NCI-H748 treated with DMSO at 0.1 percent for 48 hours (cell line): Measurements from ENCODE around the gene JAG1.

Experiments
- DNase-seq: peaks from one replicate; lab custom pipeline; 2025; lab: John Stamatoyannopoulos, UW

The JAG1 gene

DNA sequence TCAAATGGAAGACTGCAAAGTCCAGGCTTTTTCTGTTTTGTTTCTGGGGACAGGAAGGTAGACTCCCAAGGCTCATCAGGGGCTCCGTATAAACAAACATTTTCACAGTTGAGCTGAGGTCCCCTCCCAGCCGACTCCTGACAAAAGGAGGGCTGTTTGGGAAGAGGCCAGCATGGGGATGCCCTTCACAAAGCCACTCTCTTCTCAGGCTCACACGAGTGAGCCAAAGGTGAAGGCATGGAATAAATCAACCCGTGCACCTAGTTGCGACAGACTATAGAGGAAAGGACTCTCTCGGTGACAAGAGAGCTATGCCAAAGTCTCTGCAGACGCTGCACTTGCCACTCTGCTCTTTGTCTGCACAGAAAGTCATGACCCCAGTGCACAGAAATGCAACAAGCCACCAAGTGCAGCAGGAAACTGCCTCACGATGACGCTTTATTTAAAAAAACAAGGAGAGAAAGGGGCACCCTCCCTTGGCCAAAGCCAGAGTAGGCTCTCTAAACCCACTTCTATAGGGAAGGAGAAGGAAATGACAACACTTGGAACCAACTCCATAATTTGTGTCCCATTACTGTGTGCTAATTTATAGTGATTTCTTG is 21.0 kb downstream of the JAG1 start:
- no peak for DNase-seq

DNA sequence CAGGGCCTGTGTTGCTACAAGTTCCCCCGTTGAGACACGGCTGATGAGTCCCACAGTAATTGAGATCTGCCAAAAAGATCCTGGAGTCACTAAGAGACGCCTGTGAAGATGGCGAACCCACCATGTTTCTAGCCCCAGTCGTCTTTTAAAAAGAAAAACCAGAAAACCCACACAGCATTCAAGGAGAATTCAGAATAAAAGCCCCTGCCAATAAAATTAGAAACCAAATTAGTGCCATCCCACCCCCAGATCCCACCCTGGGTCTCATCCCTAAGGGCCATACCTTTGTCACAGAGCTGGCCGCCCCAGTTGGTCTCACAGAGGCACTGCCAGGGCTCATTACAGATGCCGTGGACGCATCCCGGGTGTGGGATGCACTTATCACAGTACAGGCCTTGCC is 21.6 kb downstream of the JAG1 start:
- DNase-seq: no peak

DNA sequence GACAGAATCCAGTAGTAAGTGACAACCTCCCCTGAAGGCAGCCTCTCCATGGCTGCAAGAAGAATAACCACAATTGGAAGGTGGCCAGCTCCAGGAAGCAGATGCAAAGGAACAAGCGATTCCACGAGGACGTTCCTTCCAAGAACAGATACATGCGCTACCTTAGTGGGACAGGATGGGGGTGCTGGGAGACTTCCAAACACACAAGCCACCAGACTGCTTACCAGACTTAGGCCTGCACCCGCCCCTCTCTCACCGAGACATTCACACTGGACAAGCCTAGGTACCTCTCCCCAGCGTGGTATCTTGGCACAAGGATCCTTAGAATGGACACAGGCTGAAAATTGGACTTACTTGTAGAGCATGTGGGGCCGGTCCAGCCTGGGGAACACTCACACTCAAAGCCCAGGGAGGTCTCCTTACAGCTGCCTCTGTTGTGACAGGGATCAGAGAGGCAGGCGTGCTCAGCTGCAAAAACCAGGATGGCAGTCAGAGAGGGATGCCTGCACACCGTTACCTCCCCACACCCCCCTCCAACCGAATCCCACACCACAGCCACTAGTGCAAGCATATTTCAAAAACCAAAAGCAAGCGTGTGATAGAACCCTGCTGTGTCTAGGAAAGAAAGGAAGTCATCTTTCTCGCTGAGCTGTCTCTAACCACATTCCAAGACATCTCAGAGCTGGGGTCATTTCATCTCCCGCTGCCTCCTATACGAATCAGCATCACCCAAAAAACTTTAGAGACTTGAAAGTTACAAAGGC is 22.4 kb downstream of the JAG1 start:
- no peak for DNase-seq

DNA sequence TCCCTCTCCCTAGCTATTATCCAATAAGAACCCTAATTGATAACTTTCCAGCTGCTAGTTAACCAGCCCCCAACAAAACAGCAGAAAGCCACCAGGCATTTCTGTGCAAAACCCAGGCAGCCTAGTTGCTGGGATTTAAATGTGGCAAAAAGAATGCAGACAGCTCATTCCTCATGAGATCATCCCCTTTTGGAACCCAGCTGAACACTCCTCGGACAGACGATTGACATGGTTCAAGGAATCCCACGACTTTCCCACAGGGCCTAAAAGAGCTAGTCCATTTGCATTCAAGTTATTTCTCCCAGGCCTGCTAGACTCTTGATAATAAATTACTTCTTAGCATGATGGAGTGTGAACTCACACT is 24.0 kb downstream of the JAG1 start:
- no peak for DNase-seq

DNA sequence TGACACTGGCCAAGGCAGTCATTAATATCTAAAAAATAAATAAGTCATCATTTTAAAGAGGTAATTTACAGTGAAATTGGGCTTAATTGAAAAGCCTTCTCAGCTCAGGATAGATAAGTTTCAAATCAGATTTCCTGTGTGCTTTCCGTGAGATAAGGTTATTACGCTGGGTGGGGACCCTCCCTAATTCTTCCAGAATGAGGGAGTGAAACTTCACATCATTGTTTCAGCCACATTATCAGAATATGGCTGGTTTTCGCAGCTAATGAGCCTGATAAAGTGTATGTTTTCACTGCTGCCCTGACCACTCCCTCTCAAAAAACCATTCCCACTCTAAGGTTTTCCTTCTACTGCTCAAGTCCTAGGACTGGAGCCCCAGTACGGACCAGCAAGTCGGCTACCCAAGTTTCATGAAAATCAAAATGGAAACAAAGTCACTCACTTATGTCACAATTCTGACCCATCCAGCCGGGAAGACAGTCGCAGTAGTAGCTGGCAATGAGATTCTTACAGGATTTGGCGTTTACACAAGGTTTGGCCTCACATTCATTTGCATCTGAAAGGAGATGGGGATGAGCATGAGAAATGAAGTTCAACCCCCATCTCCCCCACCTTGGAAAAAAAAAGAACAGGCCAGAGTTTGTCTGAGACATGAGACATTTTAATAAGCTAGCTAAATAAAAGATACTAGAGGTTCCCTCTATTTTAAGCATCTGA is 24.6 kb downstream of the JAG1 start:
- no peak for DNase-seq

DNA sequence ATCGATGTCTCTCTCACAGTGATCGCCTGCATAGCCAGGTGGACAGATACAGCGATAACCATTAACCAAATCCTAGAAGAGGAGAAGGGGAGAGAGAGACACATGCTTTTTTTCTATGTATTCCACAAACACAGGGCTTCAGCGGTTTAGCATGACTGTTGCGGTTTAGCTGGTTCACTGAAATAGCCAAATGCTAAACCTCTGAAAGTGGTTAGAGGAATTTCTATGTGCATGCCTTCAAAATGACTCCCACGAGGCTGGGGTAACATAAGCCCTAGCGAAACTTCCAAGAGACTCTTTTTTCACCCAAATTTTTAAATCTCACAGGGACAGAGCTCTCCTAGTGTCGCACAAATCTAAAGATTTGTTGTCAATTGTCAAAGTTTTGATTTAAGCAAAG is 25.1 kb downstream of the JAG1 start:
- no peak for DNase-seq

DNA sequence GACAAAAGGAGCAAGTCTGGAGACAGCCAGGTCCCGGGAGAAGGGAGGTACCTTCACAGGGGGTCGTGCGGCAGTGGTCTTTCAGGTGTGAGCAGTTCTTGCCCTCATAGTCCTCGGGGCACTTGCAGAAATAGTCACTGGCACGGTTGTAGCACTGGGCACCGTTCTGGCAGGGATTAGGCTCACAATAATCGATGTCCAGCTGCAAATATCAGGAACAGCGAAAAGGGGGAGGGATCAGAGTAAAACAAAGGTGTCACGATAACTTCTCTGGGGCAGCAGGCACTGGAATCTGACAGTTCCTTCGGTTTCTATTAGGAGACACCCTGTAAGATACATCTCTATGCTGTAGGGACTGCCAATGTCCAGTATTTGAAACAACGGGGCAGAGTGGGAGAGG is 25.9 kb downstream of the JAG1 start:
- no peak for DNase-seq

DNA sequence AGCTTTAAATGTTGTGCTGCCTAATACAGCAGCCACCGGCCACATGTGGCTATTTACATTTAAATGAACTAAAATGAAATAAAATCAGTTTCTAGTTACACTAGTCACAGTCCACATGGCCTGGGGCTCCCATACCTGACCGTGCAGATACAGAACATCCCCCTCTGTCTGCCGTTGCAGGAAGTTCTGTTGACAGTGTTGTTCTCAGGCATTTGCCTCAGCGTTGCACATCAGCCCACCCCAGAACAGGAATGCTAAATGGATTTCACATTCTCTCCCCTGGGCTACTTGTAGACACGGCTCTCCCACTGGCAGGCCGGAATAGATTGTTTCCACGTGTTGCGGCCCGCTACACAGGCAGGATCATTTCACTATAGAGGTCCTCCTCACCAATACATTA is 26.3 kb downstream of the JAG1 start:
- DNase-seq: no peak

DNA sequence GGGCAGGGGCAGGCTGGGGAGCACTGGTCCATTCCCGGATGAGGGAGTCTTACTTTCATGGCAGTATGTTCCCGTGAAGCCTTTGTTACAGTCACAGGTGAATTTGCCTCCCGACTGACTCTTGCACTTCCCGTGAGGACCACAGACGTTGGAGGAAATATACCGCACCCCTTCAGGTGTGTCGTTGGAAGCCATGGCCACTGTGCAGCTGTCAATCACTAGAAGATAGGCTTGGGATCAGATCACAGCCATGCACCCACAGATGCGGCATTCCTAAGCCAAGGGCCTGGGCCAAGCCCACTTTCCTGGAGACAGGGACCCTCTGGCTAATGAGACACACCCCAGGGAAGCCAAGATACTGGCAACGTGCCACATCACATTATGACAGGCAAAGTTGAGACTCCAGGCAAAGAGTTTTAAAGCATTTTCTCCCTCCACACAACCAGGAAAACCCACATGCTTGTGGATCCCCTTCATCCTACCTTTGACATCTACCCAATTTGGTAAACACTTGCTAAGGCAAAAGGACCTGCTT is 26.8 kb downstream of the JAG1 start:
- no peak for DNase-seq

DNA sequence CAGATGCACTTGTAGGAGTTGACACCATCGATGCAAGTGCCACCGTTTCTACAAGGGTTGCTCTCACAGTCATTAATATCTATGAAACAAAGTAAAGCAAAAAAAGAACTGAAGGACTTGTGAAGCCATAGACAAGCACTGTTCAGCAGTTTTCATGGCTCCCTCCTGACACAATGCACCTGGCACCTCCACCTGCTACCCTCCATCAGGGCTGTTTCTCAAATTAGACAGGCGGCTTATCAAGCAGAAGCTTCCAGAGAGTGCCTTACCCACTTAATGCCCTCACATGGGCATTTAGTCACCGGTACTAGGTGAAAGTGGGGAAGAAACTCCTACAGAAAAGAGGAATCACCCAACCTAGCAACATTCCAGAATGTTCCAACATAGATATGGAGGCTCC is 27.8 kb downstream of the JAG1 start:
- no peak for DNase-seq

DNA sequence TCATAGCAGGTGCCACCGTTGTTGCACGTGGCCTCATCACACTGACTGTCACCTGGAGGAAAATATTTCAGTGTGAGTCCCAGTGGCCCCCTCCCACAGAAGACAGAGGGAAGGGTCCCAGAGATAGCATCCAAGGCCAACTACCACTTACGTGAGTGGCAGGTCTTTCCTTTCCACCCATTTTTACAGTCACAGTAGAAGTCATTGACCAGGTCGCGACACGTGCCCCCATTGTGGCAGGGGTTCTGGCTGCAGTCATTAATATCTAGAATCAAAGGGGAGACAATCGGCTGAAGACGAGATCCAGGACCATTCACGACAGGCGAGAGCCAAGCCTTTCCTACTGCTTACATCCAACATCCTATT is 28.6 kb downstream of the JAG1 start:
- no peak for DNase-seq

DNA sequence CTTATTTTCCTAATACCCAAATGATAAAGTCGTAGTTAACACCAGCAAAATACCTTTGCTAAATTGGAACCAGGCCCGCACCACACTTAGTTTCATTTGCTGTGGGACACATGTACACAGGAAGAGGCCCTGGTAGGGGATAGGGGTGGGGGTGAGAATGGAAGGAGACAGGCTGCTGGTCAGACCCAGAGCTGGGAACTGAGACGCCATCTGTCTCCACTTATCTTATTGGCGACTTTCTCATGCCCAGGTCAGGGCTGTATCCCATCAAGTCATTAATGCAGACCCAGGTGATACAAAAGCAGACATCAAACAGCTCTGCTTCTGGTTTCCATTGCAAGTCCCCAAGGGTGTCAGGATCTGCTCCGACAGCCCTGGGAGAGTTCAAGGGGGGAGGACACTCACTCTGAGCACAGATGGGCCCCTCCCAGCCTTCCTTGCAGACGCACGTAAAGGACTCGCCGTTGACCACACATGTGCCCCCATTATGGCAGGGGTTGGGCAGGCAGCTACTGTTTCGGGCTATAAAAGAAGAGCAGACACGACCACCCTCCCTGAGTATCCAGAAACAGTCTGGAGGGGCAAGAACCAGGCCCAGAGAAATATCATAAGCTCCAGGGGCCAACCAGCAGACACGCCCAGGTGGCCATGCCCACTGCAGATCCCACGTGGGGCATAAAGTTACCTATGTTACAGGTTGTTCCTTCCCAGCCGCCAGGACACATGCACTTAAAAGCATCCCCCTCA is 29.2 kb downstream of the JAG1 start:
- no peak for DNase-seq

DNA sequence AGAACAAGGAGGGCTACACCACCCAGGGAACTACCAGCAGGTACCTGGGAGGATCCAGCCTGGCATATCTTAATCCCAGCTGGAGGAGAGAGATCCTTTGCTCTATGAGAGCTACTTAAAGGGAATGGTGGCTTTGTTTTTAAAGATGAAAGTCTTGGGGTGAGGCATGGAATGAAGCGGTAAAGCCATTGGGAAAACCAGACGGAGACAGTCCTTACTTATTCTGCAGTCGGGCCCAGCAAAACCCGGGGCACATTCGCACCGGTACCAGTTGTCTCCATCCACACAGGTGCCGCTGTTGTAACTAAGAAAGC is 30.3 kb downstream of the JAG1 start:
- no peak for DNase-seq

DNA sequence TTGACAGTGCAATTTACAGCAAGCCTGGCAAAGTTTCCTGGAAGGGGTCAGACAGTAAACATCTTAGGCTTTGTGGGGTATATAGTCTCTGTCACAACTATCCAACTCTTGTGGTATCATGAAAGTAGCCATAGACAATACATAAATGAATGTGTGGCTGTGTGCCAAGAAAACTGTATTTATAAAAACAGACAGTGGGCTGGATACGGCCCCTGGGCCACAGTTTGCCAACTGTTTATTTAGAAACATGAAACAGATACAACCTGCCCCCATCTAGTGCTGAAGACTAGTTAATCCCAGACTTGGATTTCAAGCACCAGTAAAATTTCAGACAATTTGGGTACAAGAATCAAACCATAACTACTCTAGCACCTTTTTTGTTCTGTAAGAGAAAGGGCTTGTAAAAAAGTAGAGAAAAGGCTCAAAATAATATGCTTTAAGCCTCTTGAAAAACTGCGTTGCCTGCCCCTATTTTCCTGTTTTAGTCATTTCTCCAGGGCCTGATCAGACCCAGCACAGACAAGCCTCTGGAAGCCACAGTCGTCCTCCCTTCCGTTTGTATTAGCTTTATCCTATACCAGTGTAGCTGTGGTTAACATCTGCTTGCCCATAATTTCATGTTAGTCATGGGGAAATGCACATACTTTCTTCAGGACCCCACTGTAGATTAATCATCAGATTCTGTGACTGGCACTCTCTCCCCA is 30.8 kb downstream of the JAG1 start:
- DNase-seq: peak; percentile 45

DNA sequence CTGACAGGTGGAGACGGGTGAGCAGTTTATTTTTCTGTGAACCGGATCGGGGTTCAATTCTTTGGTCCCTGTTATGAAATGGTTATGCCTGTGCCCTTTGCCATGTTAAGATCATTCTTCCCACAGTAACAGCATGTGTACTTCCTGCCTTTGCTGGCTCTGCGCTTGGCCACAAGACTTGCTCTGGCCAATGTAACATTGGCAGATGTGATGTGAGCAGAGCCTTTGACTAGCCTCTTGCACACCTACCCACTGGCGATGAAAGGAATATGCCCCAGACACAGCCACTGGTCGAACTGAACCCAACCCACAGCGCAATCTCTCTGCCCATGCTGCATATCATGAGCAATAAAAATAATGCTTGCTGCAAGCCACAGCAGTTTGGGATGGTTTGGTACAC is 31.9 kb downstream of the JAG1 start:
- no peak for DNase-seq

DNA sequence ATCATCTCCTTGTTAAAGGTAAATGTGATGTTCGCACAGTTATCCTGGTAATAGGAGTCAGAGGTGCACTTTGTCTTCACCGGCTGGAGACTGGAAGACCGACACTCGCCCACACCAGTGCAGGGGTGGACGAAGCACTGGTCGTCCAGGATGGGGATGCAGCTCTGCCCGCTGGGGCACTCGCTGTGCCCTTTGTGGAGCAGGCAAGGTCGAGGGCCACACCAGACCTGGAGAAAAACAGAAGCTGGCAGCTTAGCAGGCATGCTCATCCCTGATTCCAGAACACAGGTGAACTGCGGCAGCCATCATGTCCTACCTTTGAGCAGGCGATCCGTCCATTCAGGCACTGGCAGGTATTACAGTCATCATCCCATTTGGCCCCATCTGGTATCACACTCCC is 32.3 kb downstream of the JAG1 start:
- DNase-seq: no peak

DNA sequence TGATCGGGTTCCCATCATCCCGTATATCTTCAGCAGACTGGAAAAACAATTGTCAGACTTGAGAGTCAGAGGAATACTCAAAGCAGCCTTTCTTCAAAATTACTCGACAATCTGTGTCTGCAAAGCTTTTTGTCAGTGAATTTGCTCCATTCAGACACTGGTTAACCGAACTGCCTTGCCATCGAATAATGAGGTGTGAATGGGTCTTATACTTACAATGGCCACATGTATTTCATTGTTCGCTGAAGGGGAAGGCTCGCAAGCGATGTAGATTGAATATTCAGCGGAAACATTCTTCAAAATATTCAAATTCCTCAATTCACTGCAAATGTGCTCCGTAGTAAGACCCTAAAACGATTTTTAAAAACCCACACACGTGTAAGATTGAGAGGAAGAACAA is 32.9 kb downstream of the JAG1 start:
- no peak for DNase-seq

DNA sequence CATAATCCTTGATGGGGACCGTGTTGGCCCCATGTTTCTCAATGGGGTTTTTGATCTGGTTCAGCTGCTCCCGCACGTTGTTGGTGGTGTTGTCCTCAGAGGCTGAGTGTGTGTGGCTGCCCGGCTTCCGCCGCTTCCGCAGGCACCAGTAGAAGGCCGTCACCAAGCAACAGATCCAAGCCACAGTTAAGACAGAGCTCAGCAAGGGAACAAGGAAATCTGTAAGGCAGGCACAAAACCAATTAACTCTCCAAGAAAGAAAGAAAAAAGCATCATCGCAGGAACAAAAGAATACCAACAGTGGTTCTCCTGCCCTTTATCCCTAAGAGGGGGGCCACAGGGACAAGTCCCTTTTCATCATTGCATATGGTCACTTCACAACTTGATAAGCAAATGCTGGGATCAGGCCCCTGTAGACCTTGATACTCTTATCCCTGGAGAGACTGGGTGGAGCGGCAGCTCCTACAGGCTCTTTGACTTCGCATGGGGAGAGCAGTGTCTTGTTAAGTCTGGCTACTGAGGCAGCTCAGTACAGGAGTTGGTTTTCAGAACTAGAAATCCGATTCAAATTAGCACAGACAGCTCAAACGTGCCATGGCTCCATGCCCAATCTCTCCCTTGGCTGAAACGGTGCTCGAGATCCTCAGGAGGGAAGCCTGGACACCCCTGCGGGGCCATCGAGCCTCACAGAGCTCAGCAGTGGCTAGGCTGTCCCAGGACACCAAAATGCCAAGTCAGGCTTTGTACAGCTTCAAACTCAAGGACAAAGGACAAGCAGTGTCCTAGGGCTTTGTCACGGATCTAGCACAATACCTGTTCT is 33.9 kb downstream of the JAG1 start:
- no peak for DNase-seq

DNA sequence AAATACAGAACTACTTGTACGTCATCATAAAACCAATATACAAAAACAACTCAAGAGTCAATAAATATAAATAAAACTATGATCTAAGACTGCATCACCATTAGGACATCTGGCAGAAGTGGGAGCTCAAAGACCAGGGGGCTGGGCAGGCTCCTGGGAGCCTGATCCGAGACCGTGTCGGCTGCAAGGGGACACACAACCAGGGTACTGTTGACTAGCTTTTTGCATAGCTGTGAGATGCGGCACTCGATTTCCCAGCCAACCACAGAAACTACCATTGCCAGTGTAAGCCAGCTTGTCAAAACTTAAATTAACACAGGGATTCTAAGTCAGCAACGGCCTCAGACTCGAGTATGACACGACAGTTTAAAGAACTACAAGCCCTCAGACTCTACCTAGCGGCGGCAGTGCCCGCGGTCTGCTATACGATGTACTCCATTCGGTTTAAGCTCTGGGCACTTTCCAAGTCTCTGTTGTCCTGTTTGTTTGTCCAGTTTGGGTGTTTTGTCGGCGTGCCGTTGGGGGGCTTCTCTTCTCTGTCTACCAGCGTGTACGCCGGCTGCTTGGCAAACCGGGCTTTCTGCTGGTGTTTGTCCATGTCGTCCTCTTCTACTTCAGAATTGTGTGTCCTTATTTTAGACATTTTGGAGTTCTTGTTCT is 34.6 kb downstream of the JAG1 start:
- DNase-seq: no peak

DNA sequence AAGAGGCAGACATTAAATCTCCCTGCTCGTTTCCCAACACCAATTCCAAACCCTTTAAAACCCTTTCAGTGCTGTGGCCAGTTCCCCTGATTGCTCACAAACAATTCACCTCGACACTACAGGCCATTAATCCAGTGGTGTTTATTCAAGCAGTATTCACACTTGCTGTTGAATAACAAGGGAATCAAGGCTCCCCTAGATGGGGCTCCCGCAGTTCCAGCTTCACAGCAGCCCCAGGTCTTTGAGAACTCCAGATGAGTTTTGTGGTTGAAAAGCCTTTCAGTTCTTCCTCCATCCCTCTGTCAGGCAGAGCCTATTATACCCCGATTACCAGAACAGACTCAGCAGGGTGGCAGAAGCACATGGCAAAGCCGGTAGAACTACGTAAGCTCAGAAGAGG is 36.2 kb downstream of the JAG1 start:
- DNase-seq: peak; percentile 33
